NOMO-1 (cell line): ENCODE measurements around the gene SCFD2.

ENCODE experiments used
- DNase-seq, 2 experiments: peaks; one replicate each; lab custom pipeline; 2025; ENCODE audit not compliant: unreplicated experiment in 2 of 2; lab: John Stamatoyannopoulos, UW

SCFD2 gene

DNA sequence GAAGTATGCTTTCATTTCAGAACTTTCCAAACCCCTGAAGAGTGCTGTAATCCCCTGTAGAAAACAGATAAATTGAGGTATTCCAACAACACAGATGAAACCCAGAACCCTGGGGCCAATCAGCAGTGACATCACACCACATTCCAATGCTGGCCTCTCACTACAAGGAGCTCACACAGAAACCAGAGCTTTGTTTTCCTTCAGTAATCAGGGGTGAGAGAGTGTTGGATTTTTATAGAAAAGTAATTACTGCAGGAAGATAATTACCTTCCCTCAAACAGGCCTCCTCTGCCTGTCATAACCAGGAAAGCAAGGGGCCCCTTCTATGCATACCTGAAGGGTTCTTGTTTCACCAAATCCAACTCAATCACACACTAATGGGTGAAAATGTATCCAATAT, 246.2 kb downstream of the SCFD2 start:
- DNase-seq: no peak

DNA sequence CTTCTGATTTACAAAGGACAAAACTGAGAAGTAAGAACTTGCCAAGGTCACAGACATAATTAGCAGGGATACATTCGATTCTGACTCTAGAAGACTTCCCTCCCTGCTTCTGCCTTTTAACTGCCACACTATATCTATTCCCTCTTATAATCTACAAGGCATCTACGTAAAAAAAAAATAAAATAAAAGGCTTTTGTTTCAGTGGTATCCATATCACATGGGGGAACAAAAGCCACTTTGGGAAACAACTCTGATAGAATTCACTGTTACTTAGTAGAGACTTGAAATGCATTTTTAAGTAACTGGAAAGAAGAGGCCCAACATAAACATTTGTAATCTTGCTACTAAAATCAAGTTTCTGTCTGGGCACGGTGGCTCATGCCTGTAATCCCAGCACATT, 247.2 kb downstream of the SCFD2 start:
- DNase-seq: no peak

- DNase-seq: no peak
Observed at GRCh38 chr4:53116954-53117353, 248.9 kb downstream of the SCFD2 start.

GRCh38 chr4:53113431-53114225, 252.2 kb downstream of the SCFD2 start:
- no peak for DNase-seq

DNA sequence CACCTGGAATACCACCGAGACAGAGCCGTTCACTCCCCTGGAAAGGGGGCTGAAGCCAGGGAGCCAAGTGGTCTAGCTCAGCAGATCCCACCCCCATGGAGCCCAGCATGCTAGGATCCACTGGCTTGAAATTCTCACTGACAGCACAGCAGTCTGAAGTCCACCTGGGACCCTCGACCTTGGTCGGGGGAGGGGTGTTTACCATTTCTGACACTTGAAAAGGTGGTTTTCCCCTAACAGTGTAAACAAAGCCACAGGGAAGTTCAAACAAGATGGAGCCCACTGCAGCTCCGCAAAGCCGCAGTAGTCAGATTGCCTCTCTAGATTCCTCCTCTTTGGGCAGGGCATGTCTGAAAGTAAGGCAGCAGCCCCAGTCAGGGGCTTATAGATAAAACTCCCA, 260.5 kb downstream of the SCFD2 start:
- no peak for DNase-seq

GRCh38 chr4:53103481-53103880, 262.4 kb downstream of the SCFD2 start:
- no peak for DNase-seq

DNA sequence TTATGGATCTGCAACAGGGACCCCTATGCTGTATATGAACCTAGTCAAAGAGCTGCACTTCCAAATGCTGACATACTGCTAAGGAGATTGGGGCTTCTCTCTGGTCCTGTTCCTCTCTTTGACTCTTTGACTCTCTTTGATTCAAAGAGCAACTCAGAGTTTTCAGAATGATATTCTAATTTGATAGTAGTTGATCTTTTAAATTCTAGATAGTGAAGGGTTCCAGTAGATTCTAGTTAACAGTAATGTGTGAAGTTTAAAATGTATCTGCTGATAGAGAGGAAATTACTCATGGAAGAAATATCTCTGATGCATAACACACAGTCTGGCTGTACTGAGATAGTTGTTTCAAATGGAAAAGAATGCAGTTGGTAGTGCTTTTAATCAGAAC, 264.7 kb downstream of the SCFD2 start:
- no peak for DNase-seq

DNA sequence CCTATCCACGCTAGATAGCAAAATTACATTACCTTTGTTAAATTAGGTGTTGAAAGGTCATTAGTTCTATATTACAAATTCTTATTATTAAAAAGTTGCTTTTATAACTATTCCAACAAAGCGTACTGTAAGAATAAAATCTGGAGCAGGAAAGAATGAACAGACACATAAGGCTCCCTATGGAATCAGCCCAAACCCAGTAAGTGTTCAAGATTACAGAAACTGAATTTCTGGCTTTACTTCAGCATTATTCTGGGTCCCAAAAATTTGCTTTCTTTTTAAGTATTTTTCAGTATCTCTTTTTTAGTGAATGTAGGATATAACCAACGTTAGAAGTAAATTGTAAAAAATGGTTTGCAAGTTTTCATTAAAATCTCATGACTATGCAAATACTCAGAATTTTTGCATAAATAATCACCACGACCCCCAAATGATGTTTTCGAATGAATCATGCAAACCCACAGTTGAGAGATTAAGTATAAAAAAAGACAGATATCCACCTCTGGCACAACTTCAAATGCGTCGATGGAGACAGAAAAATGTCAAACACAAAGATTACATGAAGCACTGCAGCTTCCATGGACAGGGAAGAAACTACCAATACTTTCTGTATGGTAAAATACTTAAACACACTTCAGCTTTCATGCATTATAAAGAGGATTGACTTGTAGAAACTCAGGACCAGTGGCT, 265.2 kb downstream of the SCFD2 start:
- no peak for DNase-seq

- DNase-seq: no peak
Observed at GRCh38 chr4:53098681-53099121, 267.2 kb downstream of the SCFD2 start.

- DNase-seq: no peak
Observed at GRCh38 chr4:53094040-53094439, 271.8 kb downstream of the SCFD2 start.

GRCh38 chr4:53089936-53090729, 275.7 kb downstream of the SCFD2 start:
- no peak for DNase-seq

GRCh38 chr4:53088152-53088551, 277.7 kb downstream of the SCFD2 start:
- DNase-seq: no peak

- no peak for DNase-seq
Observed at GRCh38 chr4:53076374-53076958, 289.4 kb downstream of the SCFD2 start.

DNA sequence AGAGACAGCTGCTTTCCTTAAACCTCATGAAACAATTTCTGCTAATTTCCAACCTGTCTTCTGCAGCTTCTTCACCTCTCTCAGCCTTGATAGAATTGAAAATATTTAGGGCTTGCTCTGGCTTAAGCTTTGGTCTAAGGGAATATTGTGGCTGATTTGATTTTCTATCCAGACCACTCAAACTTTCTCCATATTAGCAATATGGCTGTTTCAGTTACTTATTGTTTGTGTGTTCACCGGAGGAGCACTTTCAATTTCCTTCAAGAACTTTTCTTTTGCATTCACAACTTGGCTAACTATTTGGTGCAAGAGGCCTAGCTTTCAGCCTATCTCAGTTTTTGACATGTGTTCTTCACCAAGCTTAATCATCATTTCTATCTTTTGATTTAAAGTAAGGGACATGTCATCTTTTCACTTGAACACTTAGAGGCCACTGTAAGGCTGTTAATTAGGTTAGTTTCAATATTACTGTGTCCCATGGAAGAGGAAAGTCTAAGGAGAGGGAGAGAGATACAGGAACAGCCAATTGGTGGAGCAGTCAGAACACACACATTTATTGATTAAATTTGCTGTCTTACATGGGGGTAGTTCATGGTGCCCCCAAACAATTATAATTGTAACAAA, 290.6 kb downstream of the SCFD2 start:
- no peak for DNase-seq

- DNase-seq: no peak
Observed at GRCh38 chr4:53068755-53069330, 297.0 kb downstream of the SCFD2 start.

DNA sequence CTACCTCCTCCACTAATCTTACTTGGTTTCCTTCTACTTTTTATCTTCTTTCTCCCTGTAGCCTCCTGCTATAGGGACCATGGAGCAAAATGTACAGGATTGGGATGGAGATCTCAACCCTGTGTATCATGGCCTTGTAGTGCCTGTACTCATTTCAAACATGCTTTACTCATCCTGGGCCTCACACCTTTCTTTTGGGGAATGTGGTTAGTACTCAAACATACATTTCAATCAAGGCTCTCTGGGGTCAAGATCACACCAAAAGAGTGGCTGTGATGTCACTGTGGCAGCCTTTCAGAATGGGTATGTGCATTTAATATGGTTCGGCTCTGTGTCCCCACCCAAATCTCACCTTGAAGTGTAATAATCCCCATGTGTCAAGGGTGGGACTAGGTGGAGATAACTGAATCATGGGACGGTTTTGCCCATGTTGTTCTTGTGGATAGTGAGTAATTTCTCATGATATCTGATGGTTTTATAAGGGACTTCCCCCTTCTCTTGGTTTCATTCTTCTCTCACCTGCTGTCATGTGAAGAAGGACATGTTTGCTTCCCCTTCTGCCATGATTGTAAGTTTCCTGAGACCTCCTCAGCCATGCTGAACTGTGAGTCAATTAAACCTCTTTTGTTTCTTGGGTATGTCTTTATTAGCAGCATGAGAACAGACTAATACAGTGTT, 298.6 kb downstream of the SCFD2 start:
- DNase-seq: no peak

DNA sequence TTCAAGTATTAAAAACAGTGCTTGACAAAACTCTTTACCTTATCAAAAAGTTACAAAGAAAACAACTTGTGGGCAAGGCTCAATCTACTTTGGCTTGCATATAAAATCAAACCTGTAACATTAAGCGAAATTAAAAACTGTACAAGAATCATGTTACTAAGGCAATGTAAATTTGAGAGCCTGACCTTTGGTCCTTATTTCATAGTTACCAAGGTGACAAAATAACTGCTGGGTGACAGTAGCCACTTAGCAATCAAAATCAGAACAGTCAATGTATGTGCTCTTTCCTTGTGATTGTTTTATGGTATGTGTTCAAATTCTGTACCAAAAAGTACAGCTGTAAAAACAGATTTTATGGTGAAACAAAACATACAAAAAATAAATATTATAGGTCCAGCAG, 299.7 kb downstream of the SCFD2 start:
- no peak for DNase-seq

DNA sequence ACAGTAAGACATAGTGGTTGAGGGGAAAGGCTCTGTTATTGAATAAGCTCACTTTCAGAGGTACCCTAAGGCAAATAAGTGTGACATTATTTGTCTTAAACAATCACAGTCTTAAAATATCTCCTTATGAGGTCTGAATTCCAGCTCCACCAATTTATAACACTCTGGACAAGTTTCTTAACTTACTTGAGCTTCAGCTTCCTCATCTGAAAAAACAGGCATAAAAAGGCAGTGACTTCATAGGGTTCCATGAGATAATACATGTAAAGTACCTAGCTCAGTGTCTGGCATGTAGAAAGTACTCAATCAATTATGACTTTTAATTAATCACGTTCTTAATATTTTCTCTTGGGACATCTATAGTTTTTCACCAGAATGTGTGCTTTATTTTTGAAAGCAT, 301.3 kb downstream of the SCFD2 start:
- DNase-seq: no peak

DNA sequence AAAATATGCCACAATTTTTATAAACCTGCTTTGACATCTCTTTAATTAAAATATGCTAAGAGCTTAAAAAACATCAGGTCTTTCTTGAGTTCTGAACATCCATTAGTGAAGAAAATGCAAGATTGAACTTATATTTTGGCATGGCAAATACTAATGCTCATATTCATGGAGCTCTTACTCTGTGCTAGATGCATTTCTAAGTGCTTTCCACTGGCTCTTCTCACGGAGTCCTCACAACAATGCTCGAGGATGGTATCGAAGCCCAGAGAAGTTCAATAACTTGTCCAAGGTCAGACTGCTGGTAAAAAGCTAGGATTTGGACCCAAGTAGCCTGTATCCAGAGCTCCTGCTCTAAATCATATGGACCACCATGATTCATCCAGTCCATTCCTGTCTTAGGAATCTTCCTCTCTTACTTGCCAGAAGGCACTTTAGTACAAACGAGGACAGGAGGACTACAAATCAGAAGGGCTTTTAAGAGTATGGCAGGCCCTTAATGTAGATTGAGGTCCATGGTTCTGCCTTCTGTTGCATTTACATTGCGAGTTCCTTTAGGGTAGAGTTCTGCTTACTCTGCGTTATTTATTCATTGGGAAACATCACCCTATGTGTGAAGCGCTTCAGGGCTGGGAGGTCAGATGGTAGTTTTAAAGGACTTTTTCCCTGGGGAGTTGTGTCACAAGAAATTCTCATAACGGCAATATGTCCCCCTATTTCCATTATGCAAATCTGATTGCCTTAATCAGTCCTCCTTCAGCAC, 304.6 kb downstream of the SCFD2 start:
- DNase-seq: no peak
